K562 (cell line): ENCODE data around the gene COL4A5. TPM values are rescaled to one million over a fixed set of nuclear protein-coding genes. Genes with fewer than 3 reads are reported as not detected.

Experiments
- ATAC-seq: fragments of 200-7000 bp; cut with Tn5 transposase; 3 replicates; pipeline ENCODE4 v1.9.1; 2020; ENCODE audit warnings: moderate library complexity
- BruUV-seq: library from RNA; stranded (reverse); fragments of 400-500 nt; replicated peaks from 2 replicates; lab custom pipeline; 2021; lab: Mats Ljungman, UMichigan
- CTCF ChIA-PET: fragments of 300-600 bp; formaldehyde crosslinking; extraction: SDS; loops from one replicate; lab custom pipeline; 2021; ENCODE audit warnings: low intra/inter-chr PET ratio; lab: Yijun Ruan, JAX
- POLR2A ChIA-PET: fragments of 300-600, 350-650 bp; sonication (Branson Sonifier 250); formaldehyde crosslinking; extraction: SDS; loops from one replicate; lab custom pipeline; 2021; ENCODE audit warnings: antibody characterized with exemption, inconsistent platforms; lab: Yijun Ruan, JAX
- DNase-seq, 4 experiments: peaks; one replicate each; pipeline versions ENCODE4 v3.0.0 to v3.0.0-alpha.2; 2011 to 2018; ENCODE audit warnings: low spot score in 3 of 4, mixed read lengths in 3 of 4; ENCODE audit errors: extremely low read depth in 1 of 4
- FAIRE-seq: peaks from 2 replicates; lab custom pipeline; 2011; peaks lifted over from hg19 to GRCh38; lab: Jason Lieb, UNC
- H2AFZ ChIP-seq: 2 replicates; pipeline ENCODE4 v1.6.0; 2011; ENCODE audit warnings: low read depth, low read length, control low read depth, inconsistent platforms
- H3K27ac ChIP-seq: fragments of 200-600 bp; 3 replicates; pipeline ENCODE4 v1.8.0; 2011; ENCODE audit warnings: low read depth, mild to moderate bottlenecking, control low read depth, inconsistent platforms, low read length, moderate library complexity, mixed read lengths; ENCODE audit errors: extremely low read depth
- H3K27me3 ChIP-seq, 2 experiments: fragments of 300-600 bp in 1 of 2; 2 replicates in 1 of 2; 3 replicates in 1 of 2; pipeline versions ENCODE4 v1.6.0 to v1.8.0; 2011; ENCODE audit warnings: inconsistent platforms in 2 of 2, low read length in 2 of 2, mild to moderate bottlenecking in 1 of 2, mixed read lengths in 1 of 2, moderate library complexity in 1 of 2; ENCODE audit not compliant: control insufficient read depth in 2 of 2, insufficient read depth in 2 of 2
- H3K36me3 ChIP-seq: fragments of 300-600 bp; 3 replicates; pipeline ENCODE4 v1.8.0; 2011; ENCODE audit warnings: mild to moderate bottlenecking, low read length, inconsistent platforms; ENCODE audit not compliant: control insufficient read depth, insufficient read depth
- H3K4me1 ChIP-seq, 2 experiments: fragments of 200-600 bp in 1 of 2; replicated peaks in 1 of 2; 2 replicates in 1 of 2; 3 replicates in 1 of 2; pipeline versions ENCODE4 v1.5.1 to v1.8.0; 2011; ENCODE audit warnings: inconsistent platforms in 2 of 2, low read length in 2 of 2, mild to moderate bottlenecking in 1 of 2, mixed read lengths in 1 of 2, moderate library complexity in 1 of 2; ENCODE audit not compliant: control insufficient read depth in 2 of 2, insufficient read depth in 2 of 2
- H3K4me2 ChIP-seq: 2 replicates; pipeline ENCODE4 v1.6.1; 2011; ENCODE audit warnings: low read length, control low read depth, inconsistent platforms, mixed read lengths; ENCODE audit not compliant: insufficient read depth
- H3K4me3 ChIP-seq: fragments of 200-600 bp; sonication (generic), shearing (Covaris generic); 2 replicates; pipeline ENCODE4 v1.5.1; 2016; ENCODE audit warnings: control low read depth, inconsistent platforms
- H3K79me2 ChIP-seq: fragments of 200-600 bp; 3 replicates; pipeline ENCODE4 v1.8.0; 2011; ENCODE audit warnings: low read length, inconsistent platforms; ENCODE audit not compliant: control insufficient read depth, insufficient read depth
- H3K9ac ChIP-seq, 2 experiments: 2 replicates each; pipeline versions ENCODE4 v1.6.0 to v1.6.1; 2011; ENCODE audit warnings: low read depth in 2 of 2, low read length in 2 of 2, control low read depth in 1 of 2, inconsistent platforms in 1 of 2, mild to moderate bottlenecking in 1 of 2, mixed read lengths in 1 of 2; ENCODE audit not compliant: insufficient read depth in 1 of 2
- H3K9me1 ChIP-seq: one replicate; pipeline ENCODE4 v1.6.0; 2011; ENCODE audit warnings: inconsistent platforms, mild to moderate bottlenecking, low read length, moderate library complexity; ENCODE audit not compliant: control insufficient read depth, insufficient read depth
- H3K9me3 ChIP-seq: replicated peaks from 2 replicates; pipeline ENCODE4 v1.5.1; 2011; ENCODE audit warnings: low read depth, low read length, inconsistent platforms; ENCODE audit not compliant: control insufficient read depth, insufficient read depth
- H4K20me1 ChIP-seq: replicated peaks from 2 replicates; pipeline ENCODE4 v1.6.1; 2011; ENCODE audit warnings: low read length, inconsistent platforms, mixed read lengths; ENCODE audit not compliant: control insufficient read depth, insufficient read depth
- ELK3 ChIP-seq: fragments of 450-650 bp; formaldehyde crosslinking; IDR thresholded peaks from 2 replicates; pipeline ENCODE4 v1.4.0; 2020; ENCODE audit warnings: mild to moderate bottlenecking
- MEIS2 ChIP-seq: fragments of 450-650 bp; IDR thresholded peaks from 2 replicates; pipeline ENCODE4 v1.6.1; 2014; ENCODE audit warnings: mild to moderate bottlenecking; ENCODE audit not compliant: partially characterized antibody
- NFE2 ChIP-seq: IDR thresholded peaks from 2 replicates; pipeline ENCODE4 v1.6.1; 2014; ENCODE audit warnings: antibody characterized with exemption, low read depth
- TFAM ChIP-seq: fragments of 250-450 bp; sonication (Bioruptor Pico); conservative IDR thresholded peaks from 2 replicates; pipeline ENCODE4 v1.5.0; 2021; ENCODE audit warnings: mild to moderate bottlenecking, moderate library complexity
- WGBS: fragments of 100-300 bp; shearing (Covaris generic); methylation state at CpG from one replicate; pipeline ENCODE4 v1.1.6; 2016; ENCODE audit warnings: low coverage, mixed read lengths; ENCODE audit not compliant: insufficient coverage; ENCODE audit errors: missing lambda C conversion rate; 5-methylcytosine and 5-hydroxymethylcytosine counted together
- in situ Hi-C: fragments of 300-500 bp; cut with MboI; formaldehyde crosslinking; loops from 4 replicates; pipeline ENCODE4 v1.15.0; 2018; ENCODE audit warnings: inconsistent platforms, mixed read lengths
- intact Hi-C: fragments of 100-400 bp; cut with micrococcal nuclease; formaldehyde crosslinking; loops from 2 replicates; pipeline ENCODE4 v1.14.2; 2022
- polyA plus RNA-seq, 8 experiments: library from polyadenylated mRNA; depleted of rRNA in 4 of 8; stranded (reverse) in 5 of 8; unstranded in 3 of 8; fragments of >200 nt; fragmentation: Nextera tagmentation in 2 of 8; fragmentation: Illumina TruSeq in 1 of 8; extraction: Ambion mirVana in 2 of 8; extraction: Trizol in 1 of 8; gene quantifications; 2 replicates each; pipeline versions ENCODE4 v1.2.1 to v1.2.3, GENCODE V29; 2011 to 2014; ENCODE audit warnings: inconsistent platforms in 1 of 8, missing spikeins in 1 of 8
- total RNA-seq, 7 experiments: library from RNA; depleted of rRNA in 6 of 7; stranded (reverse); fragments of >200 nt in 6 of 7; fragmentation: Illumina TruSeq in 2 of 7; extraction: Trizol in 2 of 7; gene quantifications; 2 replicates each; pipeline versions ENCODE4 v1.2.1 to v1.2.3, GENCODE V29; 2011 to 2021; ENCODE audit warnings: low replicate concordance in 1 of 7
- TF ChIP-seq, protein P1 (sequence below): fragments of 450-650 bp; formaldehyde crosslinking; IDR thresholded peaks from 2 replicates; pipeline ENCODE4 v1.4.0; 2020; ENCODE audit warnings: mild to moderate bottlenecking, moderate library complexity
- TF ChIP-seq, protein P2 (sequence below): fragments of 250-450 bp; sonication (Bioruptor Pico); IDR thresholded peaks from 2 replicates; pipeline ENCODE4 v1.8.0; 2021; ENCODE audit warnings: mild to moderate bottlenecking, moderate library complexity

Gene COL4A5
- total and polyA plus RNA-seq, 9 of the 15 experiments (the other 6 are each of a cell fraction or from before 2014, with no cell fraction given) = 0.66 to 2.5 (median 1.8) TPM

GRCh38 chrX:108640817-108641216 is 201.2 kb downstream of the COL4A5 start (continued):
- TF ChIP-seq, protein P1, sequence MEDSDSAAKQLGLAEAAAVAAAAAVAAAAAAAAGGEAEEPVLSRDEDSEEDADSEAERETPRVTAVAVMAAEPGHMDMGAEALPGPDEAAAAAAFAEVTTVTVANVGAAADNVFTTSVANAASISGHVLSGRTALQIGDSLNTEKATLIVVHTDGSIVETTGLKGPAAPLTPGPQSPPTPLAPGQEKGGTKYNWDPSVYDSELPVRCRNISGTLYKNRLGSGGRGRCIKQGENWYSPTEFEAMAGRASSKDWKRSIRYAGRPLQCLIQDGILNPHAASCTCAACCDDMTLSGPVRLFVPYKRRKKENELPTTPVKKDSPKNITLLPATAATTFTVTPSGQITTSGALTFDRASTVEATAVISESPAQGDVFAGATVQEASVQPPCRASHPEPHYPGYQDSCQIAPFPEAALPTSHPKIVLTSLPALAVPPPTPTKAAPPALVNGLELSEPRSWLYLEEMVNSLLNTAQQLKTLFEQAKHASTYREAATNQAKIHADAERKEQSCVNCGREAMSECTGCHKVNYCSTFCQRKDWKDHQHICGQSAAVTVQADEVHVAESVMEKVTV (CRISPR knock-in tag) = no peak
- no peak for TF ChIP-seq MEIS2
- TF ChIP-seq, protein P2, sequence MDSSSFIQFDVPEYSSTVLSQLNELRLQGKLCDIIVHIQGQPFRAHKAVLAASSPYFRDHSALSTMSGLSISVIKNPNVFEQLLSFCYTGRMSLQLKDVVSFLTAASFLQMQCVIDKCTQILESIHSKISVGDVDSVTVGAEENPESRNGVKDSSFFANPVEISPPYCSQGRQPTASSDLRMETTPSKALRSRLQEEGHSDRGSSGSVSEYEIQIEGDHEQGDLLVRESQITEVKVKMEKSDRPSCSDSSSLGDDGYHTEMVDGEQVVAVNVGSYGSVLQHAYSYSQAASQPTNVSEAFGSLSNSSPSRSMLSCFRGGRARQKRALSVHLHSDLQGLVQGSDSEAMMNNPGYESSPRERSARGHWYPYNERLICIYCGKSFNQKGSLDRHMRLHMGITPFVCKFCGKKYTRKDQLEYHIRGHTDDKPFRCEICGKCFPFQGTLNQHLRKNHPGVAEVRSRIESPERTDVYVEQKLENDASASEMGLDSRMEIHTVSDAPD (CRISPR knock-in tag) = no peak

GRCh38 chrX:108641589-108642272 is 202.1 kb downstream of the COL4A5 start:
- no peaks in the 10 kb centered on the region for H3K79me2 ChIP-seq
- no peaks in the 10 kb centered on the region for H4K20me1 ChIP-seq
- POLR2A ChIA-PET = no interaction called here
- DNase-seq = no peak
- 11% methylated on average over 5 of the region's 6 CpGs for WGBS
- no peak for TF ChIP-seq ELK3 (CRISPR knock-in tag)
- TF ChIP-seq NFE2 = 0 out of 2 replicates have a peak, but pooled peaks have one; percentile 37
- no peak for TF ChIP-seq TFAM (CRISPR knock-in tag)
- H3K36me3 ChIP-seq = no peaks in the 10 kb centered on the region
- in situ Hi-C loops = no loop called here
- no peaks in the 10 kb centered on the region for H3K4me1 ChIP-seq
- CTCF ChIA-PET = no interaction called here
- intact Hi-C loops = no loop called here
- no peak overlapping the region for H3K4me3 ChIP-seq
- no peak for FAIRE-seq
- no peak overlapping the region for H3K9ac ChIP-seq
- no peak overlapping the region for H3K4me2 ChIP-seq
- H2AFZ ChIP-seq = no peak overlapping the region
- no TSS peak for BruUV-seq
- H3K27me3 ChIP-seq = no peaks in the 10 kb centered on the region
- no peak overlapping the region for H3K27ac ChIP-seq
- H3K9me1 ChIP-seq = no peaks in the 10 kb centered on the region
- ATAC-seq = no peak
- H3K9me3 ChIP-seq = no peaks in the 10 kb centered on the region
